ENCODE results near the gene UBE2N. TPM values are rescaled to one million over a fixed set of nuclear protein-coding genes. Genes with fewer than 3 reads are reported as not detected.
"Not testable (repeated sequence)": the region's sequence is repeated elsewhere in the genome, so short reads cannot be mapped to it uniquely, and the experiment has no call there.

UBE2N gene
- total and polyA plus RNA-seq, 2 of the 8 experiments (the other 6 are each of a cell fraction or from before 2014, with no cell fraction given): 108 to 225 TPM

- 91% methylated on average over 4 of the region's 4 CpGs; no CpG with 5 or more reads in 1 of the 2 experiments for WGBS, 2 experiments (ENCODE audit: extremely low coverage in 1 of 2, insufficient coverage in 1 of 2, insufficient read length in 1 of 2, insufficient replicate concordance in 2 of 2, low coverage in 1 of 2, low lambda C conversion rate in 2 of 2, missing lambda C conversion rate in 1 of 2)
- H2AK5ac ChIP-seq (ENCODE audit: low read depth, low read length); H3K4me1 ChIP-seq (replicated peaks in 1 of 4; ENCODE audit: control insufficient read depth in 3 of 4, insufficient read depth in 4 of 4, low read length in 3 of 4); DNase-seq (ENCODE audit: low read depth in 1 of 2, low spot score in 2 of 2); H2BK5ac ChIP-seq (ENCODE audit: low read depth, low read length); H3K4ac ChIP-seq (replicated peaks; ENCODE audit: insufficient read length, low read depth, low read length); H3K18ac ChIP-seq (ENCODE audit: extremely low read depth, low read length); H3K79me1 ChIP-seq (ENCODE audit: low read depth, low read length); H4K91ac ChIP-seq (replicated peaks; ENCODE audit: insufficient read length, low read length); FAIRE-seq; H3K23me2 ChIP-seq (ENCODE audit: low read depth, low read length); H3K4me2 ChIP-seq (ENCODE audit: insufficient read depth in 1 of 2, low read depth in 2 of 2, low read length in 2 of 2); H3K14ac ChIP-seq (ENCODE audit: insufficient read length); H2BK120ac ChIP-seq (replicated peaks; ENCODE audit: low read depth, low read length); H3K9me3 ChIP-seq (ENCODE audit: insufficient read depth in 2 of 2, low read depth in 1 of 2, low read length in 1 of 2); H3K56ac ChIP-seq (replicated peaks; ENCODE audit: insufficient read length, low read depth, low read length); H2AFZ ChIP-seq (ENCODE audit: low read length); H4K8ac ChIP-seq (ENCODE audit: extremely low read depth, insufficient read depth, low read length); H3K23ac ChIP-seq (ENCODE audit: insufficient read length); POLR2A ChIA-PET (ENCODE audit: partially characterized antibody); H2BK20ac ChIP-seq (ENCODE audit: low read length); H2BK12ac ChIP-seq (ENCODE audit: low read depth, low read length); H3K27ac ChIP-seq (ENCODE audit: low read depth, low read length); H3K27me3 ChIP-seq (replicated peaks in 1 of 4; ENCODE audit: control insufficient read depth in 3 of 4, extremely low read depth in 1 of 4, insufficient read depth in 3 of 4, low read length in 3 of 4); H3K4me3 ChIP-seq (ENCODE audit: extremely low read depth in 1 of 4, insufficient read depth in 2 of 4, low read depth in 3 of 4, low read length in 4 of 4); H4K5ac ChIP-seq (ENCODE audit: insufficient read length, low read depth, low read length); H3K9ac ChIP-seq (replicated peaks in 1 of 4; ENCODE audit: extremely low read depth in 1 of 4, low read depth in 3 of 4, low read length in 3 of 4); H2BK15ac ChIP-seq (ENCODE audit: low read length): not testable (repeated sequence)
- peaks cover 0 to 34% (median 8%) of the 10 kb centered on the region in 4 experiments; a peak in 5 of 8 replicates for H3K36me3 ChIP-seq (ENCODE audit: control insufficient read depth in 2 of 4, insufficient read depth in 4 of 4, low read length in 3 of 4)
- CTCF ChIA-PET (ENCODE audit: partially characterized antibody): interaction anchor here (1.1 to 4.2 kb wide), 2 partner anchors 11 to 13 kb away, joined by 3 to 22 read pairs; no protein-coding TSS in a partner anchor
- H3K79me2 ChIP-seq (ENCODE audit: control insufficient read depth in 1 of 2, insufficient read depth in 2 of 2, low read length in 2 of 2): peaks cover 14 to 38% of the 10 kb centered on the region in 2 experiments
- peaks cover 7 to 12% of the 10 kb centered on the region in 2 experiments for H4K20me1 ChIP-seq (replicated peaks in 1 of 2; ENCODE audit: control insufficient read depth in 1 of 2, insufficient read depth in 2 of 2, low read length in 2 of 2)
These were observed 32.2 kb downstream of the UBE2N start for GRCh38 chr12:93409343-93410187.
